ENCODE data around the gene CALHM2. TPM values are rescaled to one million over a fixed set of nuclear protein-coding genes. Genes with fewer than 3 reads are reported as not detected.
"Not testable (repeated sequence)": the region's sequence is repeated elsewhere in the genome, so short reads cannot be mapped to it uniquely, and the experiment has no call there.

Gene CALHM2
- total RNA-seq, 1 donor from 2014 or later, result not detected

DNA sequence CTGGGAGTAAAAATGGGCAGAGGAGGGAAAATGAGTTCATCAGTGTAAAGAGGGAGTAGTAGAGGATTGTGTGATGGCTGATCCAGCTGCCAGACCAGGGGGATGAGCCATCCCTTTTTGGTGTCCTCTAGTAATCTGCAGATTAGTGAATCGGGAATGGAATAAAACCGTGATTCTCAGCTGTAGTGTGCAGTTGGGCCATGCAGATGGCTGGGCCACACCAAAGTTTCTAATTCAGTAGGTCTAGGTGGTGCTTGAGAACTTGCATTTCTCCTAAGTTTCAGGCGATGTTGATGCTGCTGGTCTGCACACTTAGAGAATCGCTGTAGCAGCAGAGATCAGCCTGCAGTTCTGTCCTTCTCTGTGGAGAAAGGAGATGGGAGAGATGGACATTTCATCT, 33.1 kb downstream of the CALHM2 start:
- TF ChIP-seq, protein P1, sequence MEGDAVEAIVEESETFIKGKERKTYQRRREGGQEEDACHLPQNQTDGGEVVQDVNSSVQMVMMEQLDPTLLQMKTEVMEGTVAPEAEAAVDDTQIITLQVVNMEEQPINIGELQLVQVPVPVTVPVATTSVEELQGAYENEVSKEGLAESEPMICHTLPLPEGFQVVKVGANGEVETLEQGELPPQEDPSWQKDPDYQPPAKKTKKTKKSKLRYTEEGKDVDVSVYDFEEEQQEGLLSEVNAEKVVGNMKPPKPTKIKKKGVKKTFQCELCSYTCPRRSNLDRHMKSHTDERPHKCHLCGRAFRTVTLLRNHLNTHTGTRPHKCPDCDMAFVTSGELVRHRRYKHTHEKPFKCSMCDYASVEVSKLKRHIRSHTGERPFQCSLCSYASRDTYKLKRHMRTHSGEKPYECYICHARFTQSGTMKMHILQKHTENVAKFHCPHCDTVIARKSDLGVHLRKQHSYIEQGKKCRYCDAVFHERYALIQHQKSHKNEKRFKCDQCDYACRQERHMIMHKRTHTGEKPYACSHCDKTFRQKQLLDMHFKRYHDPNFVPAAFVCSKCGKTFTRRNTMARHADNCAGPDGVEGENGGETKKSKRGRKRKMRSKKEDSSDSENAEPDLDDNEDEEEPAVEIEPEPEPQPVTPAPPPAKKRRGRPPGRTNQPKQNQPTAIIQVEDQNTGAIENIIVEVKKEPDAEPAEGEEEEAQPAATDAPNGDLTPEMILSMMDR (conservative IDR thresholded peaks at IDR 0.05), result no peak
- Mint-ChIP-seq H3K27ac (ENCODE audit: unreplicated experiment) (no peak overlapping the region), H3K36me3 (ENCODE audit: low read depth) (peaks cover 14% of the 10 kb centered on the region), H3K4me1 (no peaks in the 10 kb centered on the region), H3K27me3 (ENCODE audit: low read depth) (no peaks in the 10 kb centered on the region), H3K4me3 (no peak overlapping the region), H3K9me3 (no peaks in the 10 kb centered on the region)
- DNase-seq (ENCODE audit: low read depth, low spot score), result no peak

GRCh38 chr10:103417601-103418000, 34.6 kb downstream of the CALHM2 start:
- DNase-seq (ENCODE audit: low read depth, low spot score), result no peak
- H3K36me3 Mint-ChIP-seq (ENCODE audit: low read depth), result peaks cover 15% of the 10 kb centered on the region
- H3K27ac Mint-ChIP-seq (ENCODE audit: unreplicated experiment), result no peak overlapping the region
- no peak overlapping the region for H3K4me3 Mint-ChIP-seq
- no peaks in the 10 kb centered on the region for H3K27me3 Mint-ChIP-seq (ENCODE audit: low read depth)
- no peaks in the 10 kb centered on the region for H3K9me3 Mint-ChIP-seq
- no peaks in the 10 kb centered on the region for H3K4me1 Mint-ChIP-seq
- TF ChIP-seq, protein P1 (conservative IDR thresholded peaks at IDR 0.05), result no peak

DNA sequence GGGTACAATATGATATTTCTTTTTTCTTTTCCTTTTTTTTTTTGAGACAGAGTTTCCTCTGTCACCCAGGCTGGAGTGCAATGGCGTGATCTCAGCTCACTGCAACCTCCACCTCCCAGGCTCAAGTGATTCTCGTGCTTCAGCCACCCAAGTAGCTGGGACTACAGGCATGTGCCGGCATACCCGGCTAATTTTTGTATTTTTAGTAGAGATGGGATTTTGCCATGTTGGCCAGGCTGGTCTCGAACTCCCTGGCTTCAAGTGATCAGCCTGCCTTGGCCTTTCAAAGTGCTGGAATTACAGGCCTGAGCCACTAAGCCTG, 35.1 kb downstream of the CALHM2 start:
- not testable (repeated sequence) for DNase-seq (ENCODE audit: low read depth, low spot score); H3K4me1 Mint-ChIP-seq; H3K4me3 Mint-ChIP-seq; H3K27ac Mint-ChIP-seq (ENCODE audit: unreplicated experiment); H3K9me3 Mint-ChIP-seq; H3K27me3 Mint-ChIP-seq (ENCODE audit: low read depth)
- TF ChIP-seq, protein P1 (conservative IDR thresholded peaks at IDR 0.05), result peak; percentile 0
- H3K36me3 Mint-ChIP-seq (ENCODE audit: low read depth), result peaks cover 15% of the 10 kb centered on the region

- no peaks in the 10 kb centered on the region for H3K4me1 Mint-ChIP-seq
- peak; percentile 40 for DNase-seq (ENCODE audit: low read depth, low spot score)
- no peak overlapping the region for H3K4me3 Mint-ChIP-seq
- H3K9me3 Mint-ChIP-seq, result no peaks in the 10 kb centered on the region
- H3K27ac Mint-ChIP-seq (ENCODE audit: unreplicated experiment), result no peak overlapping the region
- no peaks in the 10 kb centered on the region for H3K27me3 Mint-ChIP-seq (ENCODE audit: low read depth)
- peaks cover 15% of the 10 kb centered on the region for H3K36me3 Mint-ChIP-seq (ENCODE audit: low read depth)
- TF ChIP-seq, protein P1 (conservative IDR thresholded peaks at IDR 0.05), result peak; percentile 79
Measured at GRCh38 chr10:103416436-103417147, 35.6 kb downstream of the CALHM2 start.

- H3K4me1 Mint-ChIP-seq, result no peaks in the 10 kb centered on the region
- H3K36me3 Mint-ChIP-seq (ENCODE audit: low read depth), result peaks cover 15% of the 10 kb centered on the region
- no peak overlapping the region for H3K4me3 Mint-ChIP-seq
- TF ChIP-seq, protein P1 (conservative IDR thresholded peaks at IDR 0.05), result no peak
- no peaks in the 10 kb centered on the region for H3K27me3 Mint-ChIP-seq (ENCODE audit: low read depth)
- H3K27ac Mint-ChIP-seq (ENCODE audit: unreplicated experiment), result no peak overlapping the region
- no peak for DNase-seq (ENCODE audit: low read depth, low spot score)
- no peaks in the 10 kb centered on the region for H3K9me3 Mint-ChIP-seq
Measured at GRCh38 chr10:103415581-103415980, 36.6 kb downstream of the CALHM2 start.
